A549 (cell line): ENCODE measurements around the gene DRAXIN. TPM values are rescaled to one million over a fixed set of nuclear protein-coding genes. Genes with fewer than 3 reads are reported as not detected.

Experiments used
- ATAC-seq, 2 experiments: fragments of 200-7000 bp in 1 of 2; fragments of >200 bp in 1 of 2; cut with Nextera tagmentation in 1 of 2; cut with Tn5 transposase in 1 of 2; 3 replicates each; pipeline versions ENCODE4 v1.8.0 to v1.9.1; 2018 to 2020; ENCODE audit warnings: mild to moderate bottlenecking in 1 of 2, moderate library complexity in 1 of 2
- CTCF ChIA-PET: fragments of 300-600 bp; sonication (Branson Sonifier 250); formaldehyde crosslinking; extraction: SDS; loops from one replicate; lab custom pipeline; 2021; ENCODE audit warnings: antibody characterized with exemption, inconsistent platforms; lab: Yijun Ruan, JAX
- POLR2A ChIA-PET: fragments of 350-600 bp; formaldehyde crosslinking; extraction: SDS; loops from one replicate; lab custom pipeline; 2021; ENCODE audit warnings: antibody characterized with exemption, inconsistent platforms; lab: Yijun Ruan, JAX
- DNase-seq, 2 experiments: peaks; one replicate each; pipeline versions ENCODE4 v3.0.0 to v3.0.0-alpha.2; 2011 to 2016; ENCODE audit warnings: low read depth in 1 of 2, low spot score in 1 of 2
- FAIRE-seq: peaks from 2 replicates; lab custom pipeline; 2011; peaks lifted over from hg19 to GRCh38; lab: Jason Lieb, UNC
- H3K27ac ChIP-seq, 2 experiments: fragments of >200 bp; sonication (Bioruptor Twin); formaldehyde crosslinking; 3 replicates each; pipeline ENCODE4 v1.5.1; 2016 to 2017
- H3K4me1 ChIP-seq: fragments of >200 bp; sonication (Bioruptor Twin); formaldehyde crosslinking; 3 replicates; pipeline ENCODE4 v1.6.1; 2016
- H3K4me2 ChIP-seq: fragments of >200 bp; sonication (Bioruptor Twin); formaldehyde crosslinking; 3 replicates; pipeline ENCODE4 v1.6.1; 2016
- H3K4me3 ChIP-seq: fragments of >200 bp; sonication (Bioruptor Twin); formaldehyde crosslinking; 3 replicates; pipeline ENCODE4 v1.5.1; 2016
- H3K9me3 ChIP-seq: fragments of >200 bp; sonication (Bioruptor Twin); formaldehyde crosslinking; 3 replicates; pipeline ENCODE4 v1.6.1; 2016
- CBX2 ChIP-seq: fragments of 200-600 bp; sonication (generic); IDR thresholded peaks from 2 replicates; pipeline ENCODE4 v1.6.1; 2016; ENCODE audit warnings: low read depth, mild to moderate bottlenecking, borderline replicate concordance
- CEBPB ChIP-seq, 2 experiments: fragments of >200 bp in 1 of 2; sonication (Bioruptor Twin) in 1 of 2; formaldehyde crosslinking in 1 of 2; IDR thresholded peaks; 2 replicates each; pipeline ENCODE4 v1.6.1; 2012 to 2016
- CHD4 ChIP-seq: fragments of 200-600 bp; sonication (generic); IDR thresholded peaks from 2 replicates; pipeline ENCODE4 v1.6.1; 2016; ENCODE audit warnings: antibody characterized with exemption, mild to moderate bottlenecking, borderline replicate concordance
- EHF ChIP-seq: fragments of 250-450 bp; sonication (Bioruptor Pico); IDR thresholded peaks from 2 replicates; pipeline ENCODE4 v1.5.0; 2020; ENCODE audit warnings: mild to moderate bottlenecking
- FOSL2 ChIP-seq, 2 experiments: fragments of 450-650 bp in 1 of 2; fragments of >200 bp in 1 of 2; sonication (Bioruptor Twin) in 1 of 2; formaldehyde crosslinking; IDR thresholded peaks; 2 replicates each; pipeline versions ENCODE4 v1.5.0 to v1.6.1; 2016 to 2020; ENCODE audit warnings: mild to moderate bottlenecking in 1 of 2, moderate library complexity in 1 of 2
- FOXS1 ChIP-seq: fragments of 250-450 bp; sonication (Bioruptor Pico); IDR thresholded peaks from 2 replicates; pipeline ENCODE4 v1.5.0; 2020; ENCODE audit warnings: mild to moderate bottlenecking, moderate library complexity
- HDAC2 ChIP-seq: fragments of 200-600 bp; sonication (generic); IDR thresholded peaks from 2 replicates; pipeline ENCODE4 v1.6.1; 2016
- HOXA7 ChIP-seq: fragments of 250-450 bp; sonication (Bioruptor Pico); IDR thresholded peaks from 2 replicates; pipeline ENCODE4 v1.5.0; 2020; ENCODE audit warnings: mild to moderate bottlenecking, moderate library complexity
- HOXB13 ChIP-seq: fragments of 250-450 bp; sonication (Bioruptor Pico); IDR thresholded peaks from 2 replicates; pipeline ENCODE4 v1.5.0; 2020; ENCODE audit warnings: low read depth, mild to moderate bottlenecking, moderate library complexity
- JUN ChIP-seq, 2 experiments: fragments of >200 bp; sonication (Bioruptor Twin); formaldehyde crosslinking; IDR thresholded peaks; 2 replicates in 1 of 2; 3 replicates in 1 of 2; pipeline ENCODE4 v1.6.1; 2016 to 2017
- KDM1A ChIP-seq: fragments of 200-600 bp; sonication (generic); IDR thresholded peaks from 2 replicates; pipeline ENCODE4 v1.6.1; 2016; ENCODE audit warnings: low read depth, mild to moderate bottlenecking
- MAFK ChIP-seq: fragments of 450-650 bp; IDR thresholded peaks from 2 replicates; pipeline ENCODE4 v1.6.1; 2014; ENCODE audit not compliant: partially characterized antibody
- MYC ChIP-seq: IDR thresholded peaks from 2 replicates; pipeline ENCODE4 v1.6.1; 2012; ENCODE audit warnings: mild to moderate bottlenecking, inconsistent platforms, low read length, improper control_type of control experiment, borderline replicate concordance
- NPAS2 ChIP-seq: fragments of 250-450 bp; sonication (Bioruptor Pico); IDR thresholded peaks from 2 replicates; pipeline ENCODE4 v1.8.0; 2022; ENCODE audit warnings: mild to moderate bottlenecking, moderate library complexity, borderline replicate concordance
- POLR2A ChIP-seq: IDR thresholded peaks from 2 replicates; pipeline ENCODE4 v1.6.1; 2012; ENCODE audit warnings: mild to moderate bottlenecking, low read length
- RAD21 ChIP-seq, 2 experiments: fragments of >200 bp in 1 of 2; sonication (Bioruptor Twin) in 1 of 2; formaldehyde crosslinking in 1 of 2; IDR thresholded peaks in 1 of 2; conservative IDR thresholded peaks in 1 of 2; 2 replicates in 1 of 2; 3 replicates in 1 of 2; pipeline ENCODE4 v1.6.1; 2012 to 2018; ENCODE audit warnings: inconsistent platforms in 1 of 2
- RFX5 ChIP-seq: fragments of 450-650 bp; IDR thresholded peaks from 2 replicates; pipeline ENCODE4 v1.7.1; 2014; ENCODE audit warnings: antibody characterized with exemption, mild to moderate bottlenecking, moderate library complexity
- SMC3 ChIP-seq: fragments of >200 bp; sonication (Bioruptor Twin); formaldehyde crosslinking; IDR thresholded peaks from 3 replicates; pipeline ENCODE4 v1.6.1; 2018; ENCODE audit warnings: inconsistent platforms
- ZFP36 ChIP-seq: fragments of 450-650 bp; IDR thresholded peaks from 2 replicates; pipeline ENCODE4 v1.6.1; 2014; ENCODE audit warnings: borderline replicate concordance; ENCODE audit not compliant: partially characterized antibody
- ZNF302 ChIP-seq: fragments of 250-450 bp; sonication (Bioruptor Pico); IDR thresholded peaks from 2 replicates; pipeline ENCODE4 v1.9.0; 2021; ENCODE audit warnings: inconsistent platforms, mild to moderate bottlenecking, moderate library complexity
- WGBS: methylation state at CpG from one replicate; pipeline ENCODE4 v1.1.6; 2017; ENCODE audit errors: missing lambda C conversion rate; 5-methylcytosine and 5-hydroxymethylcytosine counted together
- polyA plus RNA-seq, 4 experiments: library from polyadenylated mRNA; depleted of rRNA in 3 of 4; stranded (reverse); fragments of >200 nt; fragmentation: RNase III in 1 of 4; extraction: RNeasy Plus Mini Kit Qiagen cat#74134 plus additional on column Dnase treatment in 1 of 4; gene quantifications; 2 replicates in 3 of 4; 3 replicates in 1 of 4; pipeline ENCODE4 v1.2.3, GENCODE V29; 2011 to 2017
- TF ChIP-seq, protein P1 (sequence below): fragments of >200 bp; sonication (Bioruptor Twin); formaldehyde crosslinking; IDR thresholded peaks from 2 replicates; pipeline ENCODE4 v1.6.1; 2016
- TF ChIP-seq, protein P2 (sequence below): IDR thresholded peaks from 2 replicates; pipeline ENCODE4 v1.6.1; 2012; ENCODE audit warnings: low read depth, borderline replicate concordance
- TF ChIP-seq, protein P3 (sequence below): fragments of >200 bp; sonication (Bioruptor Twin); formaldehyde crosslinking; IDR thresholded peaks from 3 replicates; pipeline ENCODE4 v1.5.1; 2016
- TF ChIP-seq, protein P4 (sequence below): IDR thresholded peaks from 2 replicates; pipeline ENCODE4 v1.6.1; 2012

Gene DRAXIN
- polyA plus RNA-seq, 2 of the 4 experiments (the other 2 are of a cell fraction): 0.03 TPM; not detected in 1

DNA sequence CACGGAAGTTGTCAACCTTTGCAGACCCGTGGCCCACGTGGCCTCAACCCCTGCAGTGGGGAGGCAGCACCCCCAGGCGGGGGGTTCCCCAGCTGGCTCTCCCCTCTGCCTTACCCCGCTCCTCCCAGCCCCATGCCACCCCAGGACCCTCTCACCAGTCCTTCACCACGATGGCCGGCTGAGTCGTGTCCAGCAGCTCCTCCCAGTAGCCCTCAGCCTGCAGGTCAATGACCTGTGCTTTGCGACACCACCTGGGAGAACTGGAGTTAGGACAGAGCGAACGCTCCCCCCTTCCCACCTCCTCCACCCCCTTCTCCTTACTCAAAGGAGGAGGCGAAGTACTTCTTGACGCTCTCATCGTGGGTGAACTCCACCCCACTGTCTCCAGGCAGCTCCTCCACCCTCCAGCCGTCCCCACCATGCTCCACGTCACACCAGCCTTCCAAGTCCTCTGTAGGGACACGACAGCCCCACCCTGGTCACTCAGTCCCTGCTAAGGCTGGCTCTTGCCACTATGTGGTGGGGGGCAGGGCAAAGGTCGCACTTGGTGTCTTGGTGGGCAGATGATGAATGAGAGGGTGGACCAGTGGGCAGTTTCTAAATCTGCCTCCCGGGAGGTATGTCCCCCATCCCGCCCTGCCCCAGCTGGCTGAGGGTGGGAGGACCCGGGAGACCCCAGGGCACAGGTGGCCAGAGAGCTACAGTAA is 41.7 kb upstream of the DRAXIN start:
- TF ChIP-seq MAFK (no peak), CHD4 (no peak), RFX5 (no peak), HOXB13 (CRISPR knock-in tag) (no peak), FOSL2 (IDR thresholded peaks at IDR 0.05) (no peak), FOSL2 (CRISPR knock-in tag; IDR thresholded peaks at IDR 0.05) (no peak), CEBPB (IDR thresholded peaks at IDR 0.05) (no peak), NPAS2 (CRISPR knock-in tag) (no peak), EHF (CRISPR knock-in tag) (no peak), MYC (no peak), POLR2A (no peak), KDM1A (no peak)
- TF ChIP-seq, protein P1, sequence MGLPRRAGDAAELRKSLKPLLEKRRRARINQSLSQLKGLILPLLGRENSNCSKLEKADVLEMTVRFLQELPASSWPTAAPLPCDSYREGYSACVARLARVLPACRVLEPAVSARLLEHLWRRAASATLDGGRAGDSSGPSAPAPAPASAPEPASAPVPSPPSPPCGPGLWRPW: no peak
- TF ChIP-seq, protein P2, sequence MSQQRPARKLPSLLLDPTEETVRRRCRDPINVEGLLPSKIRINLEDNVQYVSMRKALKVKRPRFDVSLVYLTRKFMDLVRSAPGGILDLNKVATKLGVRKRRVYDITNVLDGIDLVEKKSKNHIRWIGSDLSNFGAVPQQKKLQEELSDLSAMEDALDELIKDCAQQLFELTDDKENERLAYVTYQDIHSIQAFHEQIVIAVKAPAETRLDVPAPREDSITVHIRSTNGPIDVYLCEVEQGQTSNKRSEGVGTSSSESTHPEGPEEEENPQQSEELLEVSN: no peak
- TF ChIP-seq, protein P3, sequence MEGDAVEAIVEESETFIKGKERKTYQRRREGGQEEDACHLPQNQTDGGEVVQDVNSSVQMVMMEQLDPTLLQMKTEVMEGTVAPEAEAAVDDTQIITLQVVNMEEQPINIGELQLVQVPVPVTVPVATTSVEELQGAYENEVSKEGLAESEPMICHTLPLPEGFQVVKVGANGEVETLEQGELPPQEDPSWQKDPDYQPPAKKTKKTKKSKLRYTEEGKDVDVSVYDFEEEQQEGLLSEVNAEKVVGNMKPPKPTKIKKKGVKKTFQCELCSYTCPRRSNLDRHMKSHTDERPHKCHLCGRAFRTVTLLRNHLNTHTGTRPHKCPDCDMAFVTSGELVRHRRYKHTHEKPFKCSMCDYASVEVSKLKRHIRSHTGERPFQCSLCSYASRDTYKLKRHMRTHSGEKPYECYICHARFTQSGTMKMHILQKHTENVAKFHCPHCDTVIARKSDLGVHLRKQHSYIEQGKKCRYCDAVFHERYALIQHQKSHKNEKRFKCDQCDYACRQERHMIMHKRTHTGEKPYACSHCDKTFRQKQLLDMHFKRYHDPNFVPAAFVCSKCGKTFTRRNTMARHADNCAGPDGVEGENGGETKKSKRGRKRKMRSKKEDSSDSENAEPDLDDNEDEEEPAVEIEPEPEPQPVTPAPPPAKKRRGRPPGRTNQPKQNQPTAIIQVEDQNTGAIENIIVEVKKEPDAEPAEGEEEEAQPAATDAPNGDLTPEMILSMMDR: no peak
- TF ChIP-seq, all 56 proteins: peak for 0
- ATAC-seq: no peak
- CTCF ChIA-PET: interaction anchor here (0.5 to 11.1 kb wide), 29 partner anchors 8 to 613 kb away, joined by 3 to 124 read pairs (median 5); partner anchors contain the start of genes AGTRAP, DISP3 and FBXO6
- H3K4me3 ChIP-seq: peak overlapping the region; percentile 26; the same call in 2 of the 3 replicates
- FAIRE-seq: no peak
- H3K4me2 ChIP-seq: peak overlapping the region; percentile 83
- DNase-seq: no peak
- peak overlapping the region in 1 of 2 experiments; percentile 81; a peak in 3 of 6 replicates for H3K27ac ChIP-seq
- peaks cover 14% of the 10 kb centered on the region for H3K4me1 ChIP-seq
- POLR2A ChIA-PET: no interaction called here
- no peaks in the 10 kb centered on the region for H3K9me3 ChIP-seq
- WGBS: 52% methylated on average over 15 of the region's 21 CpGs

DNA sequence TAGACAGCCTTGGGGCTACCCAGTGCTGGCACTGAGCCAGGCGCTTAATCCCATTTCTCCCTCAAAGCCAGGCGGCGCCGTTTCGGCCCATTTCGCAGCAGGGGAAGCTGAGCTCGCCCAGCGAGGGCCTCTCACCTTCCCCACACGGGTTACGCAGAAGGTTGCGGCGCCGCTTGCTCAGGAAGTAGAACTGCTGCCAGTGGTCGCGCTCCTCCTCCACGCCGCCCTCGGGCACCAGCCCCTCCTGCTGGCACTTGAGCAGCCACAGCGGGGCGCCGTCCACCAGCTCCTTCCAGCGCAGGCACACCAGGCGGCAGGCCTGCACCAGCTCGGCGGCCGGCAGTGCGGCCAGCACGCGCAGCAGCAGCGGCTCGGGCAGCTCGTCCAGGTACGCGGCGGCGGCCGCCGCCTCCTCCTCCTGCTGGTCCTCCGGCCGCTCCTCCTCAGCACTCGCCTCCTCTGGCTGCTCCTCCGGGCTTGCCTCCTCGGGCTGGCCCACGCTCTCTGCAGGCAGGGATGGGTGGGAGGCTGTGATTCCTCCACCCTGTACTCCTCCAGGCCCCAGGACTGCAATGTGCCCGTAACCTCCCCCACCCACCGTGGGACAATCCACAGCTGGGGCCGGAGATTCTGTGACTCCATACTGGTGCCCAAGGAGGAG is 41.0 kb upstream of the DRAXIN start:
- POLR2A ChIA-PET: no interaction called here
- peak overlapping the region; percentile 26 for H3K4me3 ChIP-seq

More for the DNA sequence above, 41.0 kb upstream of the DRAXIN start:
- FAIRE-seq (no peak), DNase-seq (peak; percentile 57 to 84), ATAC-seq (peak; percentile 62 to 84)
- WGBS: 50% methylated on average over 1 of the region's 47 CpGs
- peak overlapping the region; percentile 56 to 81; a peak in 5 of 6 replicates for H3K27ac ChIP-seq
- CTCF ChIA-PET: interaction anchor here (0.6 to 11.1 kb wide), 30 partner anchors 9 to 613 kb away, joined by 3 to 124 read pairs (median 4); partner anchors contain the start of genes AGTRAP, DISP3 and FBXO6
- TF ChIP-seq HOXA7 (CRISPR knock-in tag): no peak
- TF ChIP-seq, protein P4, sequence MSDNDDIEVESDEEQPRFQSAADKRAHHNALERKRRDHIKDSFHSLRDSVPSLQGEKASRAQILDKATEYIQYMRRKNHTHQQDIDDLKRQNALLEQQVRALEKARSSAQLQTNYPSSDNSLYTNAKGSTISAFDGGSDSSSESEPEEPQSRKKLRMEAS: 0 out of 2 replicates have a peak, but pooled peaks have one; percentile 45
- no peak for TF ChIP-seq HDAC2
- TF ChIP-seq ZFP36: peak; percentile 91
- peak; percentile 80 for TF ChIP-seq SMC3
- TF ChIP-seq EHF (CRISPR knock-in tag): no peak
- TF ChIP-seq JUN (IDR thresholded peaks at IDR 0.05): 0 out of 5 replicates have a peak, but pooled peaks of 1 of the 2 experiments have one; percentile 17
- no peak for TF ChIP-seq FOXS1 (CRISPR knock-in tag)
- peak; percentile 65 to 76 for TF ChIP-seq RAD21 (conservative IDR thresholded peaks at IDR 0.05 in 1 of 2, IDR thresholded peaks at IDR 0.05 in 1 of 2)
- TF ChIP-seq, protein P3: peak; percentile 79
- peak; percentile 14; the same call in 1 of the 2 replicates for TF ChIP-seq POLR2A
- no peak for TF ChIP-seq ZNF302 (CRISPR knock-in tag)
- TF ChIP-seq CBX2: no peak
- no peaks in the 10 kb centered on the region for H3K9me3 ChIP-seq
- peak overlapping the region; percentile 83 for H3K4me2 ChIP-seq
- peaks cover 16% of the 10 kb centered on the region for H3K4me1 ChIP-seq
